C4-2B (cell line): ENCODE data around the gene GANAB.

Experiments used
- CTCF ChIP-seq: fragments of 450-650 bp; conservative IDR thresholded peaks from 2 replicates; pipeline ENCODE4 v1.5.1; 2017; ENCODE audit warnings: mild to moderate bottlenecking
- ZFX ChIP-seq: fragments of 450-650 bp; IDR thresholded peaks from 2 replicates; pipeline ENCODE4 v1.6.1; 2017

GRCh38 chr11:62680825-62681240 lies 34.4 kb upstream of the GANAB start:
- TF ChIP-seq CTCF (no peak; the same call in 1 of the 2 replicates), ZFX (no peak)
